Transverse colon (tissue), 3 donors: Measurements from ENCODE around the gene MEIKIN.

ENCODE experiments used
- POLR2A ChIP-seq: fragments of 450-650 bp; IDR thresholded peaks from one replicate; pipeline ENCODE4 v1.6.1; 2016; ENCODE audit warnings: antibody characterized with exemption, mild to moderate bottlenecking, moderate library complexity
- TF ChIP-seq, protein P1 (sequence below), 5 experiments: fragments of 200-600 bp in 3 of 5; fragments of 450-650 bp in 2 of 5; sonication (generic) in 3 of 5; IDR thresholded peaks; 1 replicate in 2 of 5; 2 replicates in 3 of 5; pipeline ENCODE4 v1.5.1; 2016 to 2017; ENCODE audit warnings: antibody characterized with exemption in 5 of 5, inconsistent platforms in 3 of 5, mild to moderate bottlenecking in 2 of 5, moderate library complexity in 1 of 5

DNA sequence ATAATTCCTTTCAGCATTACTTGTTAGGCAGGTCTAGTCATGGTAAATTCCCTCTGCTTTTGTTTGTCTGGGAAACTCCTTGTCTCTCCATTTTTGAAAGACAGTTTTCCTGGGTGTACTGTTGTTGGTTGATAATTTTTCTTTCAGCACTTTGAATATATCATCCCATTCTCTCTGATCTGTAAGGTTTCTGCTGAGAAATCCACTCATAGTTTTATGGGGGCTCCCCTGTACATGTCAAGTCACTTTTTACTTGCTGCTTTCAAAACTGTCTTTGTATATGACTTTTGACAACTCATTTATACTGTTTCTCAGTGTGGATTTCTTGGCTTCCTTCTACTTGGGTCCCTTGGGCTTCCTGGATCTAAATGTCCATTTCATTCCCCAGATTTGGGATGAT is 16.5 kb downstream of the MEIKIN start:
- TF ChIP-seq POLR2A = no peak
- TF ChIP-seq, protein P1, sequence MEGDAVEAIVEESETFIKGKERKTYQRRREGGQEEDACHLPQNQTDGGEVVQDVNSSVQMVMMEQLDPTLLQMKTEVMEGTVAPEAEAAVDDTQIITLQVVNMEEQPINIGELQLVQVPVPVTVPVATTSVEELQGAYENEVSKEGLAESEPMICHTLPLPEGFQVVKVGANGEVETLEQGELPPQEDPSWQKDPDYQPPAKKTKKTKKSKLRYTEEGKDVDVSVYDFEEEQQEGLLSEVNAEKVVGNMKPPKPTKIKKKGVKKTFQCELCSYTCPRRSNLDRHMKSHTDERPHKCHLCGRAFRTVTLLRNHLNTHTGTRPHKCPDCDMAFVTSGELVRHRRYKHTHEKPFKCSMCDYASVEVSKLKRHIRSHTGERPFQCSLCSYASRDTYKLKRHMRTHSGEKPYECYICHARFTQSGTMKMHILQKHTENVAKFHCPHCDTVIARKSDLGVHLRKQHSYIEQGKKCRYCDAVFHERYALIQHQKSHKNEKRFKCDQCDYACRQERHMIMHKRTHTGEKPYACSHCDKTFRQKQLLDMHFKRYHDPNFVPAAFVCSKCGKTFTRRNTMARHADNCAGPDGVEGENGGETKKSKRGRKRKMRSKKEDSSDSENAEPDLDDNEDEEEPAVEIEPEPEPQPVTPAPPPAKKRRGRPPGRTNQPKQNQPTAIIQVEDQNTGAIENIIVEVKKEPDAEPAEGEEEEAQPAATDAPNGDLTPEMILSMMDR (IDR thresholded peaks at IDR 0.05) = no peak
